Measurements from ENCODE around the gene C16orf90. TPM values are rescaled to one million over a fixed set of nuclear protein-coding genes. Genes with fewer than 3 reads are reported as not detected.
"Not testable (repeated sequence)": the region's sequence is repeated elsewhere in the genome, so short reads cannot be mapped to it uniquely, and the experiment has no call there.

C16orf90 gene
- total RNA-seq, 1 donor from 2014 or later: not detected

GRCh38 chr16:3501783-3502400 lies 6.6 kb upstream of the C16orf90 start:
- DNase-seq (ENCODE audit: extremely low spot score, unreplicated experiment): no peak
- H3K4me1 Mint-ChIP-seq (ENCODE audit: unreplicated experiment): peaks cover 25% of the 10 kb centered on the region
- H3K27me3 Mint-ChIP-seq: peaks cover 3% of the 10 kb centered on the region
- H3K27ac Mint-ChIP-seq: peak overlapping the region; percentile 85
- TF ChIP-seq CTCF (conservative IDR thresholded peaks at IDR 0.05): no peak
- no peaks in the 10 kb centered on the region for H3K9me3 Mint-ChIP-seq
- peak overlapping the region; percentile 93 for H3K4me3 Mint-ChIP-seq
- peaks cover 7% of the 10 kb centered on the region for H3K36me3 Mint-ChIP-seq

GRCh38 chr16:3501412-3501761 lies 6.1 kb upstream of the C16orf90 start:
- Mint-ChIP-seq H3K4me1 (ENCODE audit: unreplicated experiment) (peaks cover 25% of the 10 kb centered on the region), H3K27ac (peak overlapping the region; percentile 85), H3K4me3 (peak overlapping the region; percentile 93)
- DNase-seq (ENCODE audit: extremely low spot score, unreplicated experiment); H3K9me3 Mint-ChIP-seq; H3K36me3 Mint-ChIP-seq; H3K27me3 Mint-ChIP-seq: not testable (repeated sequence)

DNA sequence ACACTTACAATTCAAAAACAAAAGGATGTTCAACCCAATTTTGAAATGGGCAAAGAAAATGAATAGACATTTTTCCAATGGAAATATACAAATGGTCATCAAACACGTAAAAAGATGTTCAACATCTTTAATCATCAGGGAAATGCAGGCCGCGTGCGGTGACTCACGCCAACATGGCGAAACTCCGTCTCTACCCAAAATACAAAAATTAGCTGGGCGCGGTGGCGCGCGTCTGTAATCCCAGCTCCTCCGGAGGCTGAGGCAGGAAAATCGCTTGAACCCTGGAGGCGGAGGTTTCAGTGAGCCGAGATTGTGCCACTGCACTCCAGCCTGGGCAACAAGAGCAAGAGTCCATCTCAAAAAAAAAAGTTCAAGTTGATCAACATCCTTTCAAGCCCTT lies 3.7 kb upstream of the C16orf90 start:
- no peak for TF ChIP-seq CTCF (conservative IDR thresholded peaks at IDR 0.05)
- Mint-ChIP-seq H3K4me3 (no peak overlapping the region), H3K27me3 (peaks cover 3% of the 10 kb centered on the region), H3K4me1 (ENCODE audit: unreplicated experiment) (peaks cover 25% of the 10 kb centered on the region), H3K36me3 (no peaks in the 10 kb centered on the region), H3K9me3 (no peaks in the 10 kb centered on the region), H3K27ac (no peak overlapping the region)
- DNase-seq (ENCODE audit: extremely low spot score, unreplicated experiment): no peak

DNA sequence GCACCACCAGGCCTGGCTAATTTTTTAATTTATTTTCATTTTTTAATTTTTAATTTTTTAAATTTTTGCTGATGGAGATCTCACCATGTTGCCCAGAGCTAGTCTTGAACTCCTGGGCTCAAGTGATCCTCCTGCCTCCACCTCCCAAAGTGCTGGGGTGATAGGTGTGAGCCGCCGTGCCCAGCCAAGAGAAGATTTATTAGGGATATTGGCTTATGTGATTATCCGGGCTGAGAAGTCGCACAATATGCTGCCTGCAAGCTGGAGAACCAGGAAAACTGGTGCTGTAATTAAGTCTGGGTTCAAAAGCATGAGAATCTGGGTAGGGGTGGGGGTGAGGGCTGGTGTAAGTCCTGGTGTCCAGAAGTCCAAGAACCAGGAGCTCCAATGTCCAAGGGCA lies 2.5 kb upstream of the C16orf90 start:
- H3K27ac Mint-ChIP-seq: no peak overlapping the region
- TF ChIP-seq CTCF (conservative IDR thresholded peaks at IDR 0.05): no peak

GRCh38 chr16:3496386-3496785 lies 1.1 kb upstream of the C16orf90 start:
- Mint-ChIP-seq H3K9me3 (no peaks in the 10 kb centered on the region), H3K27me3 (peaks cover 3% of the 10 kb centered on the region), H3K36me3 (no peaks in the 10 kb centered on the region), H3K4me1 (ENCODE audit: unreplicated experiment) (peaks cover 9% of the 10 kb centered on the region), H3K27ac (no peak overlapping the region), H3K4me3 (no peak overlapping the region)
- DNase-seq (ENCODE audit: extremely low spot score, unreplicated experiment): no peak
- no peak for TF ChIP-seq CTCF (conservative IDR thresholded peaks at IDR 0.05)

More for the DNA sequence above, 2.5 kb upstream of the C16orf90 start:
- Mint-ChIP-seq H3K27me3 (peaks cover 3% of the 10 kb centered on the region), H3K9me3 (no peaks in the 10 kb centered on the region), H3K36me3 (no peaks in the 10 kb centered on the region), H3K4me3 (no peak overlapping the region), H3K4me1 (ENCODE audit: unreplicated experiment) (peaks cover 21% of the 10 kb centered on the region)
- DNase-seq (ENCODE audit: extremely low spot score, unreplicated experiment): no peak

DNA sequence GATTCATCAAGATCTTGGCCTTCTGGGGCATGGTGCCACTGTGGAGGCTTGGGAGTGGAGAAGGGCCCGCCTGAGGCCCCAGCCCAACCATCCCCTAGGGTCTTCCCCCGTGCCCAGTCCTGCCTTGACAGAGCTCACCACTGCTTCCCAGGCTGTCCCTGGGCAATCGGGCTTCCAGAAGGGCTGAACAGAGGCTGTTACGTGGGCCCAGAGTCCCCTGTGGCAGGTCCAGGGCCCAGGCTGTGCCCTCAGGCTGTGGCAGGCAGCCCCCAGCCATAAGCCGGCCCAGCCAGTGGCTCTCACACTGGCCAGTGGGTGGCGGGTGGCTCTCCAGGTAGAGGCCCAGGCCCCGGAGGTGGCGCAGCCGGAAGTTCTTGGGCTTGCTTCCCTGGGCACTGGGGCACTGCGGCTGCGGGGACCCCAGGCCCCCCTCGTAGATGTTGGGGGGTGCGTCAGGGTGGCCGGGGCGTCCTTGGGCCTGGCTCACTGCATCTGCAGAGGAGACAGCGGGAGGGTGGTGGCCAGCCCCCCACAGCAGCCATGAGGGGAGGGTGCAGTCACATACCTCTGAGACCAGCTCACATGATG lies 809 bp downstream of the C16orf90 start:
- DNase-seq (ENCODE audit: extremely low spot score, unreplicated experiment): no peak
- Mint-ChIP-seq H3K36me3 (no peaks in the 10 kb centered on the region), H3K4me1 (ENCODE audit: unreplicated experiment) (no peaks in the 10 kb centered on the region), H3K27ac (no peak overlapping the region), H3K9me3 (no peaks in the 10 kb centered on the region), H3K27me3 (peaks cover 2% of the 10 kb centered on the region), H3K4me3 (no peak overlapping the region)
- no peak for TF ChIP-seq CTCF (conservative IDR thresholded peaks at IDR 0.05)
